ENCODE measurements around the gene PGLYRP4.

- TF ChIP-seq POLR2A (IDR thresholded peaks at IDR 0.05) (no peak), CTCF (IDR thresholded peaks at IDR 0.05) (no peak)
Observed at GRCh38 chr1:153390938-153391710, 42.5 kb upstream of the PGLYRP4 start, which contains the start of gene S100A8.

Measured in thyroid gland (tissue), 4 donors.